Stomach smooth muscle (tissue), 2 donors: ENCODE measurements around the gene PDE10A.

Source experiments
- H3K27ac ChIP-seq: one replicate; pipeline ENCODE4 v1.7.0; 2013; ENCODE audit warnings: mild to moderate bottlenecking, low read length, inconsistent platforms
- H3K27me3 ChIP-seq, 2 donors: one replicate each; pipeline ENCODE4 v1.7.0; 2013; ENCODE audit warnings: low read length in 2 of 2; ENCODE audit not compliant: insufficient read depth in 2 of 2, control insufficient read depth in 1 of 2
- H3K36me3 ChIP-seq, 2 donors: one replicate each; pipeline ENCODE4 v1.7.0; 2013; ENCODE audit warnings: low read length in 2 of 2; ENCODE audit not compliant: control insufficient read depth in 2 of 2, insufficient read depth in 2 of 2
- H3K4me1 ChIP-seq: one replicate; pipeline ENCODE4 v1.7.0; 2013; ENCODE audit warnings: low read length; ENCODE audit not compliant: control insufficient read depth, insufficient read depth
- H3K4me3 ChIP-seq, 2 donors: one replicate each; pipeline ENCODE4 v1.7.0; 2013; ENCODE audit warnings: low read length in 2 of 2
- H3K9ac ChIP-seq, 2 donors: one replicate each; pipeline ENCODE4 v1.7.0; 2013; ENCODE audit warnings: low read length in 2 of 2, mild to moderate bottlenecking in 1 of 2
- H3K9me3 ChIP-seq, 2 donors: one replicate each; pipeline ENCODE4 v1.7.0; 2013; ENCODE audit warnings: low read length in 2 of 2; ENCODE audit not compliant: control insufficient read depth in 2 of 2
- donor health status: healthy.
- donor health status: Pancreatic carcinoma.

The PDE10A gene

GRCh38 chr6:165695722-165696515 lies 32.9 kb upstream of the PDE10A start:
- Histone ChIP-seq H3K4me3 (no peak overlapping the region), H3K36me3 (no peaks in the 10 kb centered on the region)

GRCh38 chr6:165694296-165694695 lies 31.3 kb upstream of the PDE10A start:
- no peak overlapping the region for H3K4me3 ChIP-seq
- no peak overlapping the region for H3K9ac ChIP-seq
- H3K36me3 ChIP-seq: no peaks in the 10 kb centered on the region
- no peak overlapping the region for H3K27ac ChIP-seq
- H3K9me3 ChIP-seq: peaks cover 0 to 2% of the 10 kb centered on the region in 2 donors
- H3K4me1 ChIP-seq: no peaks in the 10 kb centered on the region
- H3K27me3 ChIP-seq: peaks cover 0 to 4% of the 10 kb centered on the region in 2 donors

More at GRCh38 chr6:165695722-165696515, 32.9 kb upstream of the PDE10A start:
- Histone ChIP-seq H3K27ac (no peak overlapping the region), H3K9ac (no peak overlapping the region), H3K27me3 (peaks cover 0 to 3% of the 10 kb centered on the region in 2 donors), H3K4me1 (no peaks in the 10 kb centered on the region), H3K9me3 (no peaks in the 10 kb centered on the region)

- Histone ChIP-seq H3K9ac (no peak overlapping the region), H3K4me3 (no peak overlapping the region), H3K27me3 (peaks cover 0 to 7% of the 10 kb centered on the region in 2 donors), H3K9me3 (peaks cover 0 to 2% of the 10 kb centered on the region in 2 donors), H3K4me1 (no peaks in the 10 kb centered on the region), H3K36me3 (no peaks in the 10 kb centered on the region), H3K27ac (no peak overlapping the region)
Observed at GRCh38 chr6:165692106-165692653, 29.1 kb upstream of the PDE10A start.

GRCh38 chr6:165689699-165690098 lies 26.7 kb upstream of the PDE10A start:
- H3K27me3 ChIP-seq: peaks cover 4 to 5% of the 10 kb centered on the region in 2 donors
- H3K4me3 ChIP-seq: no peak overlapping the region
- no peaks in the 10 kb centered on the region for H3K4me1 ChIP-seq
- H3K36me3 ChIP-seq: no peaks in the 10 kb centered on the region
- H3K9ac ChIP-seq: no peak overlapping the region
- peaks cover 0 to 2% of the 10 kb centered on the region in 2 donors for H3K9me3 ChIP-seq
- no peak overlapping the region for H3K27ac ChIP-seq

- Histone ChIP-seq H3K4me3 (peak overlapping the region; percentile 17 to 40), H3K4me1 (no peaks in the 10 kb centered on the region), H3K27me3 (peaks cover 5 to 8% of the 10 kb centered on the region in 2 donors), H3K9ac (no peak overlapping the region), H3K36me3 (no peaks in the 10 kb centered on the region), H3K27ac (no peak overlapping the region), H3K9me3 (peaks cover 0 to 2% of the 10 kb centered on the region in 2 donors)
Observed at GRCh38 chr6:165686596-165687365, 23.7 kb upstream of the PDE10A start.

- no peaks in the 10 kb centered on the region for H3K4me1 ChIP-seq
- no peak overlapping the region for H3K27ac ChIP-seq
- H3K27me3 ChIP-seq: peaks cover 5 to 8% of the 10 kb centered on the region in 2 donors
- no peak overlapping the region for H3K9ac ChIP-seq
- no peaks in the 10 kb centered on the region for H3K9me3 ChIP-seq
- no peak overlapping the region for H3K4me3 ChIP-seq
- no peaks in the 10 kb centered on the region for H3K36me3 ChIP-seq
Observed at GRCh38 chr6:165685302-165685701, 22.3 kb upstream of the PDE10A start.

- H3K27ac ChIP-seq: no peak overlapping the region
- no peaks in the 10 kb centered on the region for H3K36me3 ChIP-seq
- H3K4me1 ChIP-seq: no peaks in the 10 kb centered on the region
- H3K27me3 ChIP-seq: peaks cover 6 to 8% of the 10 kb centered on the region in 2 donors
- H3K9ac ChIP-seq: no peak overlapping the region
- no peak overlapping the region for H3K4me3 ChIP-seq
- H3K9me3 ChIP-seq: no peaks in the 10 kb centered on the region
Observed at GRCh38 chr6:165684333-165684732, 21.3 kb upstream of the PDE10A start.

GRCh38 chr6:165680975-165681374 lies 17.9 kb upstream of the PDE10A start:
- Histone ChIP-seq H3K36me3 (no peaks in the 10 kb centered on the region), H3K27ac (no peak overlapping the region)

GRCh38 chr6:165679326-165679725 lies 16.3 kb upstream of the PDE10A start:
- H3K9ac ChIP-seq: no peak overlapping the region
- no peaks in the 10 kb centered on the region for H3K4me1 ChIP-seq
- no peaks in the 10 kb centered on the region for H3K9me3 ChIP-seq
- peaks cover 4 to 6% of the 10 kb centered on the region in 2 donors for H3K27me3 ChIP-seq
- H3K27ac ChIP-seq: no peak overlapping the region
- no peak overlapping the region for H3K4me3 ChIP-seq
- H3K36me3 ChIP-seq: no peaks in the 10 kb centered on the region

More at GRCh38 chr6:165680975-165681374, 17.9 kb upstream of the PDE10A start:
- H3K27me3 ChIP-seq: peaks cover 4 to 6% of the 10 kb centered on the region in 2 donors
- H3K9ac ChIP-seq: no peak overlapping the region
- no peaks in the 10 kb centered on the region for H3K9me3 ChIP-seq
- no peak overlapping the region for H3K4me3 ChIP-seq
- no peaks in the 10 kb centered on the region for H3K4me1 ChIP-seq

GRCh38 chr6:165678904-165679303 lies 15.9 kb upstream of the PDE10A start:
- H3K9me3 ChIP-seq: no peaks in the 10 kb centered on the region
- no peak overlapping the region for H3K4me3 ChIP-seq
- no peak overlapping the region for H3K9ac ChIP-seq
- H3K27ac ChIP-seq: no peak overlapping the region
- H3K27me3 ChIP-seq: peaks cover 4 to 6% of the 10 kb centered on the region in 2 donors
- H3K4me1 ChIP-seq: no peaks in the 10 kb centered on the region
- no peaks in the 10 kb centered on the region for H3K36me3 ChIP-seq
